Measurements from ENCODE around the gene TCF7L1. TPM values are rescaled to one million over a fixed set of nuclear protein-coding genes. Genes with fewer than 3 reads are reported as not detected.
"Not testable (repeated sequence)": the region's sequence is repeated elsewhere in the genome, so short reads cannot be mapped to it uniquely, and the experiment has no call there.

The TCF7L1 gene
- total RNA-seq, 2 experiments from 2014 or later: not detected

DNA sequence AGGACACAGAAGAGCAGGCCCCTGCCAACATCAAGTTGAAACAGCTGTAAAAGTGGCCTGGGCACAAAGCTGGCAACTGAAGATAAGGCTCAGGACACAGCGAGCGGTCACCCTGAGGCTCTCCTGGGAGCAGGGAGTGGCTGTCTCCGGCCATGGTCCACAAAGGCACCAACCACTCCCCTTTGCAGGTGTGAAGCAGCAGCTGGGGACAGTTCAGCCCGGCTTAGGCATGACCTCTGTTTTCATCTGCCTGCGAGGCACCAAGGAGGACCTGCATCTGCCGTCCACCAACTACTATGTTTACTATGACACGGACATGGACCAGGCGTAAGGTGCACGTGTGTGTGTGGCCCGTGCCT is 181.7 kb downstream of the TCF7L1 start:
- H3K9me3 ChIP-seq (ENCODE audit: low read length): no peaks in the 10 kb centered on the region
- peaks cover 13% of the 10 kb centered on the region; the same call in 1 of the 2 replicates for H3K79me2 ChIP-seq (ENCODE audit: insufficient read depth, low read depth, low read length)
- no peak overlapping the region for H3K4me2 ChIP-seq (ENCODE audit: low read length)
- CTCF ChIA-PET (ENCODE audit: unreplicated experiment): no interaction called here
- TF ChIP-seq, protein P1, sequence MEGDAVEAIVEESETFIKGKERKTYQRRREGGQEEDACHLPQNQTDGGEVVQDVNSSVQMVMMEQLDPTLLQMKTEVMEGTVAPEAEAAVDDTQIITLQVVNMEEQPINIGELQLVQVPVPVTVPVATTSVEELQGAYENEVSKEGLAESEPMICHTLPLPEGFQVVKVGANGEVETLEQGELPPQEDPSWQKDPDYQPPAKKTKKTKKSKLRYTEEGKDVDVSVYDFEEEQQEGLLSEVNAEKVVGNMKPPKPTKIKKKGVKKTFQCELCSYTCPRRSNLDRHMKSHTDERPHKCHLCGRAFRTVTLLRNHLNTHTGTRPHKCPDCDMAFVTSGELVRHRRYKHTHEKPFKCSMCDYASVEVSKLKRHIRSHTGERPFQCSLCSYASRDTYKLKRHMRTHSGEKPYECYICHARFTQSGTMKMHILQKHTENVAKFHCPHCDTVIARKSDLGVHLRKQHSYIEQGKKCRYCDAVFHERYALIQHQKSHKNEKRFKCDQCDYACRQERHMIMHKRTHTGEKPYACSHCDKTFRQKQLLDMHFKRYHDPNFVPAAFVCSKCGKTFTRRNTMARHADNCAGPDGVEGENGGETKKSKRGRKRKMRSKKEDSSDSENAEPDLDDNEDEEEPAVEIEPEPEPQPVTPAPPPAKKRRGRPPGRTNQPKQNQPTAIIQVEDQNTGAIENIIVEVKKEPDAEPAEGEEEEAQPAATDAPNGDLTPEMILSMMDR (conservative IDR thresholded peaks at IDR 0.05; ENCODE audit: low read length): no peak
- TF ChIP-seq EZH2phosphoT487 (IDR thresholded peaks at IDR 0.05; ENCODE audit: borderline replicate concordance, low read depth, low read length): no peak
- DNase-seq (ENCODE audit: low spot score): no peak
- H3K4me1 ChIP-seq (ENCODE audit: insufficient read depth, low read length, poor library complexity, severe bottlenecking): peaks cover 11% of the 10 kb centered on the region
- POLR2A ChIA-PET: interaction anchor here (1.0 kb wide), 1 partner anchor 9 kb away, joined by 6 read pairs; no protein-coding TSS in a partner anchor
- H3K4me3 ChIP-seq (ENCODE audit: low read depth, low read length, poor library complexity, severe bottlenecking): no peak overlapping the region
- H3K36me3 ChIP-seq (ENCODE audit: insufficient read depth, low read length): peaks cover 52% of the 10 kb centered on the region
- no peaks in the 10 kb centered on the region; the same call in 1 of the 2 replicates for H4K20me1 ChIP-seq (ENCODE audit: insufficient read depth, low read length)
- no peak overlapping the region for H2AFZ ChIP-seq (ENCODE audit: low read length)
- no peaks in the 10 kb centered on the region for H3K9me2 ChIP-seq (ENCODE audit: insufficient read depth, low read length)
- H3K27ac ChIP-seq (ENCODE audit: low read depth, low read length, poor library complexity, severe bottlenecking): no peak overlapping the region
- intact Hi-C loops (cut with micrococcal nuclease; ENCODE audit: unreplicated experiment): no loop called here
- BruUV-seq (replicated peaks): no TSS peak

DNA sequence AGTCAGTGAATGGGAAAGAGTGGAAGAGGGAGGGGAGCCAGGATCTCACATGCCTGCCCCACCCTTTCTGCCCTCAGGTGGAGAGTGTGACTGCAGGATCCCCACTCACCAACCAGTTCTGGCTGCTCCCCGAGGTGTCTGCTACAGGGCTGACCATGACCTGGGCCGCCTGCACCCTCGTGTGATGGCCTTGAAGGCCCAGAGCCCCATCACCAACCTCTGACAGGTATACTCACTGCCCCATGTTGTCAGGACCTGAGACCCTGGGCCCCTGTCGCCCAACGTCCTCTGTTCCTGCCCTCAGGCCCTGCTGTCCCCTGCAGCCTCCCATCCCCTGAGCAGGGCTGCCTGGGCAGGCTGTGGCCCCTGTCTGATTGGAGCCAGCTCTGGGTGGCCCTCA is 182.7 kb downstream of the TCF7L1 start:
- H3K27ac ChIP-seq (ENCODE audit: low read depth, low read length, poor library complexity, severe bottlenecking); H3K9me3 ChIP-seq (ENCODE audit: low read length); H3K4me1 ChIP-seq (ENCODE audit: insufficient read depth, low read length, poor library complexity, severe bottlenecking); H3K4me2 ChIP-seq (ENCODE audit: low read length); H4K20me1 ChIP-seq (ENCODE audit: insufficient read depth, low read length); DNase-seq (ENCODE audit: low spot score); H3K4me3 ChIP-seq (ENCODE audit: low read depth, low read length, poor library complexity, severe bottlenecking); BruUV-seq (replicated peaks); CTCF ChIA-PET (ENCODE audit: unreplicated experiment); POLR2A ChIA-PET; H2AFZ ChIP-seq (ENCODE audit: low read length); intact Hi-C loops (cut with micrococcal nuclease; ENCODE audit: unreplicated experiment); H3K9me2 ChIP-seq (ENCODE audit: insufficient read depth, low read length): not testable (repeated sequence)
- H3K79me2 ChIP-seq (ENCODE audit: insufficient read depth, low read depth, low read length): peaks cover 21% of the 10 kb centered on the region; the same call in 1 of the 2 replicates
- peaks cover 63% of the 10 kb centered on the region for H3K36me3 ChIP-seq (ENCODE audit: insufficient read depth, low read length)

DNA sequence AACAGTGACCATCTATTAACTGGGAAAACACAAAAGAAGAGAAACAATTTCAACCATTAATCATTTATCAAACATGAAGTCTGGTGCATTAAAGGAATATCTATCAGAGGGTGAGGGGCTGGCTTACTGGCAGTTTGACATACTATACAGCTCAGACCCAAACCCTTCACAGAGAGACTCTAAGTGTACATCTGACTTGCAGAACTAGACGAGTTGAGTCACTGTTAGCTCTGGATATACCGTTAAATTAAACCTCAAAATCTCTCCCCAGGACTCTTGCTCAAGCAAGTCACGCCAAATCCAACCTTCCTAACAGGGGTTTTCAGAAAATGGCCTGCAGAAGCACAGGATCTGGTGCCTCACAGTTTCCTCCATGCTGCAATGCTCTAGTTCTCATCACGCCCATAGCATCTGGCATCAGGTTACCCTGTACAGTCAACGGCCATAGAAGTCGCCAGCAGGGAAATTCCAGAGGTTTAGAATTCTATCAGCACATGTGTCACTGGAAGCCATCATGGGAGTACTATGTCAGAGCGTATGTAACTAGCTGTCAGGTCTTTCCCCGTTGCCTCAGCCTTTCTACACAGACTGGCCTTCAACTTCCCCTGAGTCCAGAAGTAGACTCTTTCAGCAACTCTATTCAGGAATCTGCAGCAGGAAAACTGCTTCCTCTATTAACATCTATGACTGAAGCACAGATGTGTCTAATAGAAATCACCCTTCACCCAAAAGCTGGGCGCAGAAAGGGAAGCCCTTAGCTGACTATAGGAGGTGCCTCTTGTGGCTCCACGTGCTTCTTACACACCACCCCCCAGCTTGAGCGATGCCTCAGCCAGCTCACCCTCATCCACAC is 185.3 kb downstream of the TCF7L1 start:
- H3K36me3 ChIP-seq (ENCODE audit: insufficient read depth, low read length): peaks cover 87% of the 10 kb centered on the region

More for the DNA sequence above, 185.3 kb downstream of the TCF7L1 start:
- BruUV-seq (replicated peaks): TSS peak; percentile 16
- H3K4me3 ChIP-seq (ENCODE audit: low read depth, low read length, poor library complexity, severe bottlenecking): no peak overlapping the region
- peaks cover 17% of the 10 kb centered on the region; the same call in 1 of the 2 replicates for H4K20me1 ChIP-seq (ENCODE audit: insufficient read depth, low read length)
- no peak overlapping the region for H3K27ac ChIP-seq (ENCODE audit: low read depth, low read length, poor library complexity, severe bottlenecking)
- ChIA-PET POLR2A (interaction anchor here (0.7 to 1.0 kb wide), 3 partner anchors 9 kb away, joined by 3 to 10 read pairs (median 4); partner anchors contain the start of gene TGOLN2), CTCF (ENCODE audit: unreplicated experiment) (interaction anchor here (1.3 kb wide), 1 partner anchor 8 kb away, joined by 3 read pairs; no protein-coding TSS in a partner anchor)
- H3K9me2 ChIP-seq (ENCODE audit: insufficient read depth, low read length): no peaks in the 10 kb centered on the region
- no peak overlapping the region for H2AFZ ChIP-seq (ENCODE audit: low read length)
- peaks cover 11% of the 10 kb centered on the region for H3K4me1 ChIP-seq (ENCODE audit: insufficient read depth, low read length, poor library complexity, severe bottlenecking)
- no peak for DNase-seq (ENCODE audit: low spot score)
- no peaks in the 10 kb centered on the region for H3K9me3 ChIP-seq (ENCODE audit: low read length)
- no peak overlapping the region for H3K4me2 ChIP-seq (ENCODE audit: low read length)
- intact Hi-C loops (cut with micrococcal nuclease; ENCODE audit: unreplicated experiment): no loop called here
- no peak for TF ChIP-seq EZH2phosphoT487 (IDR thresholded peaks at IDR 0.05; ENCODE audit: borderline replicate concordance, low read depth, low read length)
- H3K79me2 ChIP-seq (ENCODE audit: insufficient read depth, low read depth, low read length): peaks cover 45% of the 10 kb centered on the region; the same call in 1 of the 2 replicates

Measured in OCI-LY7 (cell line).